Fibroblast of the aortic adventitia (primary cell): ENCODE data around the gene MRPL37. TPM values are rescaled to one million over a fixed set of nuclear protein-coding genes. Genes with fewer than 3 reads are reported as not detected.

Experiments
- DNase-seq: peaks from one replicate; pipeline ENCODE4 v3.0.0-alpha.2; 2010; ENCODE audit warnings: low read depth
- H3K4me3 ChIP-seq: 2 replicates; pipeline ENCODE4 v1.5.1; 2011; ENCODE audit warnings: low read depth, mild to moderate bottlenecking, control low read depth, low read length, moderate library complexity
- CTCF ChIP-seq: IDR thresholded peaks from 2 replicates; pipeline ENCODE4 v1.5.1; 2011; ENCODE audit warnings: mild to moderate bottlenecking, low read length, control low read depth, inconsistent platforms; ENCODE audit not compliant: insufficient read depth
- total RNA-seq: library from RNA; depleted of rRNA; stranded (reverse); fragments of >200 nt; gene quantifications from 2 replicates; pipeline ENCODE4 v1.2.3, GENCODE V29; 2012; ENCODE audit warnings: low replicate concordance

The MRPL37 gene
- total RNA-seq, 1 donor: 98.7 TPM

- no peak for TF ChIP-seq CTCF
- DNase-seq: peak; percentile 84
- no peak overlapping the region for H3K4me3 ChIP-seq
Observed at GRCh38 chr1:54253480-54253879, 53.5 kb downstream of the MRPL37 start.

- no peak for DNase-seq
- TF ChIP-seq CTCF: no peak
- H3K4me3 ChIP-seq: no peak overlapping the region
Observed at GRCh38 chr1:54254055-54254454, 54.1 kb downstream of the MRPL37 start.

GRCh38 chr1:54255026-54255702, 55.2 kb downstream of the MRPL37 start:
- no peak overlapping the region for H3K4me3 ChIP-seq
- DNase-seq: peak; percentile 65
- TF ChIP-seq CTCF: no peak

- no peak for DNase-seq
- no peak overlapping the region for H3K4me3 ChIP-seq
- TF ChIP-seq CTCF: no peak
Observed at GRCh38 chr1:54256522-54257345, 56.8 kb downstream of the MRPL37 start.

GRCh38 chr1:54257346-54257620, 57.3 kb downstream of the MRPL37 start:
- TF ChIP-seq CTCF: no peak
- DNase-seq: no peak
- no peak overlapping the region for H3K4me3 ChIP-seq

- no peak overlapping the region for H3K4me3 ChIP-seq
- DNase-seq: no peak
- no peak for TF ChIP-seq CTCF
Observed at GRCh38 chr1:54257876-54258275, 57.9 kb downstream of the MRPL37 start.
